Posterior cingulate gyrus (tissue), 11 donors: ENCODE measurements around the gene FANCD2.
"Not testable (repeated sequence)": the region's sequence is repeated elsewhere in the genome, so short reads cannot be mapped to it uniquely, and the experiment has no call there.

Source experiments
- DNase-seq, 10 donors: peaks; one replicate each; pipeline versions ENCODE4 v3.0.0 to v3.0.0-alpha.2; 2020 to 2021; ENCODE audit warnings: mixed read lengths in 3 of 10
- intact Hi-C: fragments of 100-400 bp; cut with DNase I; formaldehyde crosslinking; loops from one replicate; pipeline ENCODE4 v1.15.1; 2023

FANCD2 gene

GRCh38 chr3:10011631-10012030 lies 14.6 kb upstream of the FANCD2 start:
- intact Hi-C loops: no loop called here
- no peak for DNase-seq

GRCh38 chr3:10012106-10012505 lies 14.1 kb upstream of the FANCD2 start:
- no peak for DNase-seq
- intact Hi-C loops: no loop called here

DNA sequence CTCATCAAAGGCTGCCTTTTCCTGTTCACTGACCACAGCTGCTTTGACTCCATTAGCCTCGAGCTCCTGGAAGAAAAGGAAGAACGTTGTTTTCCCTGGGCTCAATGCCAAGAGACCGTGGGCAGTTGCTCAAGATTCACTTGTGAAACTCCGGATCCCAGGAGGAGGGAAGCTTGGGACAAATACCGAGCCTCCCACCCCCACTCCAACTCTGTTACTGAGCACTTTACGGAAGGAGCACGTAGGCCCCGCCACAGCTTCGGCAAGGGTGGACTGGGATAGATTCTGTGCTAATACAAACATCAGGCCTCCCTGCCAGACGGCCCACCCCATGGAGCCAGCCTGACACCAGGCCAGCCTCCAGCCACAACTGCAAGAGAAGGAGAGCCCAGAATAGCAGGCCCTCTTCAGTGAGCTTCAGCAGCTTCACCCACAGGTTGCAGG lies 10.8 kb upstream of the FANCD2 start:
- DNase-seq: peak in 9 of 10 donors; percentile 53 to 92 (median 62)
- intact Hi-C loops: no loop called here

- intact Hi-C loops: no loop called here
- DNase-seq: no peak
These were observed 8.5 kb upstream of the FANCD2 start for GRCh38 chr3:10017636-10018292.

DNA sequence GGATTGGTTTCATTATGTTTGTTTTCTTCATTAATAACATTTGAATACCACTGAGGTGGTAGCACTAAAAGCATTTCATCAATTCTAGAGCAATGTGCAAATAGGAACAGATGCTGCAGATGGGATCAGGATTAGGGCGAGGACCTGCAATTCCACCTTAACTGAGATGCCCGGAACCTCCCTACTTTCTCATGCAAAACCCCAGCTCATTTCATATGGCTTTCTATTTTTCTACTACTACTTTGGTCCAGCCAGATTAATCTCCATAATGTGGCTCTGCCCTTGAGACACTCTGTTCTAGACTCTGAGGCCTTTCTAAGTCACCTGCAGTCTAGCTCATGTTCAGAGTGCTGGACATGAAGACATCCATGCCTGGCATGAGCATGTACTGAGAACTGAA lies 7.4 kb upstream of the FANCD2 start:
- intact Hi-C loops, DNase-seq: not testable (repeated sequence)

- no peak for DNase-seq
- intact Hi-C loops: no loop called here
These were observed 6.9 kb upstream of the FANCD2 start for GRCh38 chr3:10019326-10019725.

DNA sequence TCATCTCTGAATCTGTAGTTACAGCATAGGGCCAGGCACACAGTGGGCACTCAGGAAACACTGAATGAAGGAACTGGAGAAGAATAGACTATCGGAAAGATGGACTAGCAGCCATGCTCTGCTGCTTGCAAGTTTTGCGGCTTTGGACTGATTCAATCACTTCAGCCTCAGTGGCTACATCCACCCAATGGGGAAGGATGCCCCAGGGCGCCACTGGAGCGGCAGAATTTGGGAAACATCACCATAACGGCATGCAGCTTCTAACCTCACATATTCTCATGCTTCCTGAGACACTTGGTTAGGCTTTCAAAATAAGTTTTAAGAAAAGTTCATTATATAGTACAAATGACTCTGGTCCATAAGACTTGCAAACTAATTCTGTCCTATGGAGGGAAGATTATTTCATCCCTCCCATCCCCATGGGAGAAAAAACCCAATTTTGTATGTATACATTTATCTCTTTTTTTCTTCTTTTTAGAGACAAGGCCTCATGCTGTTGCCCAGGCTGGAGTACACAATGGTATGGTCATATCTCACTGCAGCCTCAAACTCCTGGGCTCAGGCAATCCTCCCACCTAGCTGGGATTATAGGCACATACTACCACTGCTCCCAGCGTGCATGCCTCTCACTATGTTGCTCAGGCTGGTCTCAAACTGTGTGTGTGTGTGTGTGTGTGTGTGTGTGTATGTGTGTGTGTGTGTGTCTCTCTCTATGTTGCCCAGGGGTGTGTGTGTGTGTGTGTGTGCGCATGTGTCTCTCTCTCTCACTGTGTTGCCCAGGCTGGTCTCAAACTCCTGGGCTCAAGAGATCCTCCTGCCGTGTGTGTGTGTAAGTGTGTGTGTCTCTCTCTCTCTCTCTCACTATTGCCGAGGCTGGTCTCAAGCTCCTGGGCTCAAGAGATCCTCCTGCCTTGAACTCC lies 4.1 kb upstream of the FANCD2 start:
- DNase-seq: no peak
- intact Hi-C loops: no loop called here

DNA sequence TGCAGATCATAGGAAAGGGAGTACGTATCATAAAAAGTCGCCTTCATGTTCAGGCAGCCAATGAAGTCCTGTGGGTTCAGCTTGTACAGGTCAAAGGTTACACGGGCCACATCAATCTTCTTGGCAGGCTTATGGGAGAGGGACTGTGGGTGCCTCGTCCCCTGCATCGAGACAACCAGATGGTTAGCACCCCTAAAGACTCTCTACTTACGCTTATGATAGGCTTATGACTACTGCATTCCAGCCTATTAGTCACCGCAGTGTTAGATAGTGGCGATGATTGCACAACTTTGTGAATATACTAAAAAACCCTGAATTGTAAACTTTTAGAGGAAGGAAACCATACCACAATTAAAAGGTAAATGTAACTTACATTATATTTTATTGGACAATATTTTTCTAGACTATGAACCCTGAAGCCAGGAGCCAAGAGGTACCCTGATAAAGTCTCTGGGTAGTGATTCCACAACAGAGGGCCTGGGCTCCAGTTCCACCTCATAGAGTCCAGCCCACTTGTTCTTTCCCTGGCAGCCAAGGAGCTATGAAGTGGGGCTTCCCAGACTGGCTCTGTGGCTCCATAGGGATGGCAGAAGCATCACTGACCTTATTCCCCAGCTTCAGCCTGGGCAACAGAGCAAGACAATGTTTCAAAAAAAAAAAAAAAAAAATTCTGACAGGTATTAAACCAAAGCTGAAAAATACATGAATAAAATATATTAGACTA lies 2.5 kb upstream of the FANCD2 start:
- intact Hi-C loops: no loop called here
- no peak for DNase-seq

DNA sequence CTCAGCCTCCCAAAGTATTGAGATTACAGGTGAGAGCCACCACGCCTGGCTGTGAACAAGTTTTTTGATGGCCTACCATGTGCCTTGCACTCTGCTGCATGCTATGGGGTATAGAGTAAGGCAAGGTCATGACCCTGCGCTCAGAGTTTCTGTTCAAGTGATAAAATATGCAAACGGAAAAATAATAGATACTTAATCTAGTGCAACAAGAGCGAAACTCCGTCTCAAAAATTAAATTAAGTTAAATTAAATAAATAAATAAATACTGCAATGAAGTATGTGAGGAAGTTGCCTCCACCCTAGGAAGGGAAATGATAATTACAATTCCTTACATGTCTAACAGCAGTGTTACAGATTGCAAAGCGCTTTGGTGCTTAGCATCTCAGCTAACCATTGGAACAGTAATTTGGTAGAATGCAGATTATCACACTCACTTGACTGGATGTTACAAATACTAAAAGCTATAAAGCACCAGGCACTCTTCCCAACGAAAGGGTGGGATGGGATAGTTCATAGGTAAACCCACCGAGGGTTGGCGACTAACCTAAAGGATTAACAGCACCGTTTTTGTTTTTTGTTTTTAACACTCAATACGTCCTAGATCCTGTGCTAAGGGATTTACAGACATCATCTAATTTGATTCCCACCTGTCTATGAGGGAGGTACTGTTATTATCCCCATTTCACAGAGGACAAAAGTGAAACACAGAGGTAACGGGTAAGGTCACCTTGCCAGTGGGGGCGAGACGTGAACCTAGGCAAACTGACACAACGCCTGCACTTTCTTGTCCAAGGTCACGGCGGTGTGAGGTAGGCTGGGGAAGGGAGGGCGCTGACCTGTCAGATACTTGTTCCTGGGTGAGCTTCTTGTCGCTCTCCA lies 793 bp upstream of the FANCD2 start:
- intact Hi-C loops: loop anchor here (5.0 kb wide), 1 partner anchor 38 kb away; the partner anchor contains the start of gene EMC3
- DNase-seq: no peak

- DNase-seq: no peak
- intact Hi-C loops: no loop called here
These were observed 14.8 kb downstream of the FANCD2 start for GRCh38 chr3:10041034-10041433.

- intact Hi-C loops: no loop called here
These were observed 21.6 kb downstream of the FANCD2 start for GRCh38 chr3:10047876-10048275.

DNA sequence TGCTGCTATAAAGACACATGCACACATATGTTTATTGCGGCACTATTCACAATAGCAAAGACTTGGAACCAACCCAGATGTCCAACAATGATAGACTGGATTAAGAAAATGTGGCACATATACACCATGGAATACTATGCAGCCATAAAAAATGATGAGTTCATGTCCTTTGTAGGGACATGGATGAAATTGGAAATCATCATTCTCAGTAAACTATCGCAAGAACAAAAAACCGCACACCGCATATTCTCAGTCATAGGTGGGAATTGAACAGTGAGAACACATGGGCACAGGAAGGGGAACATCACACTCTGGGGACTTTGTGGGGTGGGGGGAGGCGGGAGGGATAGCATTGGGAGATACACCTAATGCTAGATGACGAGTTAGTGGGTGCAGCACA lies 26.8 kb downstream of the FANCD2 start:
- intact Hi-C loops, DNase-seq: not testable (repeated sequence)

More at GRCh38 chr3:10047876-10048275, 21.6 kb downstream of the FANCD2 start:
- DNase-seq: no peak

GRCh38 chr3:10055097-10055496 lies 28.9 kb downstream of the FANCD2 start:
- DNase-seq: no peak
- intact Hi-C loops: no loop called here

DNA sequence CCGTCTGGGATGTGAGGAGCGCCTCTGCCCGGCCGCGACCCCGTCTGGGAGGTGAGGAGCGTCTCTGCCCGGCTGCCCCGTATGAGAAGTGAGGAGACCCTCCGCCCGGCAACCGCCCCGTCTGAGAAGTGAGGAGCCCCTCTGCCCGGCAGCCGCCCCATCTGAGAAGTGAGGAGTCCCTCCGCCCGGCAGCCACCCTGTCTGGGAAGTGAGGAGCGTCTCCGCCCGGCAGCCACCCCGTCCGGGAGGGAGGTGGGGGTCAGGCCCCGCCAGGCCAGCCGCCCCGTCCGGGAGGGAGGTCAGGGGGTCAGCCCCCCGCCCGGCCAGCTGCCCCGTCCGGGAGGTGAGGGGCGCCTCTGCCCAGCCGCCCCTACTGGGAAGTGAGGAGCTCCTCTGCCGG lies 43.8 kb downstream of the FANCD2 start:
- intact Hi-C loops: not testable (repeated sequence)
- peak in 1 of 10 donors; percentile 51 for DNase-seq

GRCh38 chr3:10074666-10075065 lies 48.4 kb downstream of the FANCD2 start:
- no peak for DNase-seq
- intact Hi-C loops: no loop called here

GRCh38 chr3:10081871-10082270 lies 55.6 kb downstream of the FANCD2 start:
- intact Hi-C loops: no loop called here
- no peak for DNase-seq

- no peak for DNase-seq
These were observed 59.5 kb downstream of the FANCD2 start for GRCh38 chr3:10085738-10086137.

GRCh38 chr3:10088256-10088655 lies 62.0 kb downstream of the FANCD2 start:
- intact Hi-C loops: no loop called here
- DNase-seq: no peak

More at GRCh38 chr3:10085738-10086137, 59.5 kb downstream of the FANCD2 start:
- intact Hi-C loops: no loop called here

- intact Hi-C loops: no loop called here
- no peak for DNase-seq
These were observed 63.9 kb downstream of the FANCD2 start for GRCh38 chr3:10090179-10090578.

GRCh38 chr3:10090774-10091173 lies 64.5 kb downstream of the FANCD2 start:
- DNase-seq: not testable (repeated sequence)

More at GRCh38 chr3:10090774-10091173, 64.5 kb downstream of the FANCD2 start:
- intact Hi-C loops: not testable (repeated sequence)
